NCI-H1048 (cell line): ENCODE measurements around the gene FMNL1.
A peak's percentile ranks its signal among the peaks of the same experiment; 100 is the strongest.
"Not testable (repeated sequence)": the region's sequence is repeated elsewhere in the genome, so short reads cannot be mapped to it uniquely, and the experiment has no call there.

Experiments
- DNase-seq: peaks from one replicate; lab custom pipeline; 2025; lab: John Stamatoyannopoulos, UW

The FMNL1 gene

GRCh38 chr17:45221081-45222013 is at the start of gene FMNL1:
Gene FMNL1, plus strand, starts transcription at chr17:45221885. Its CDS starts 240 bp downstream, at chr17:45222125.
- no peak for DNase-seq

GRCh38 chr17:45172232-45172540 is 49.5 kb upstream of the FMNL1 start:
- DNase-seq: no peak

- DNase-seq: no peak
Measured at GRCh38 chr17:45172541-45173286, 49.0 kb upstream of the FMNL1 start.

- no peak for DNase-seq
Measured at GRCh38 chr17:45175759-45176115, 45.9 kb upstream of the FMNL1 start.

- no peak for DNase-seq
Measured at GRCh38 chr17:45177563-45177962, 44.1 kb upstream of the FMNL1 start.

GRCh38 chr17:45184144-45184543 is 37.5 kb upstream of the FMNL1 start:
- DNase-seq: no peak

GRCh38 chr17:45186801-45187354 is 34.8 kb upstream of the FMNL1 start:
- no peak for DNase-seq

- DNase-seq: no peak
Measured at GRCh38 chr17:45189009-45189408, 32.7 kb upstream of the FMNL1 start.

GRCh38 chr17:45190503-45191255 is 31.0 kb upstream of the FMNL1 start:
- DNase-seq: no peak

- DNase-seq: no peak
Measured at GRCh38 chr17:45195424-45195823, 26.3 kb upstream of the FMNL1 start.

GRCh38 chr17:45197108-45197507 is 24.6 kb upstream of the FMNL1 start:
- DNase-seq: no peak

- DNase-seq: no peak
Measured at GRCh38 chr17:45197555-45198334, 23.9 kb upstream of the FMNL1 start.

- DNase-seq: no peak
Measured at GRCh38 chr17:45200701-45201100, 21.0 kb upstream of the FMNL1 start.

- no peak for DNase-seq
Measured at GRCh38 chr17:45201457-45201856, 20.2 kb upstream of the FMNL1 start.

- DNase-seq: not testable (repeated sequence)
Measured at GRCh38 chr17:45201880-45202279, 19.8 kb upstream of the FMNL1 start.

GRCh38 chr17:45218895-45219661 is 2.6 kb upstream of the FMNL1 start:
- DNase-seq: peak; percentile 55

- DNase-seq: no peak
Measured at GRCh38 chr17:45220079-45220478, 1.6 kb upstream of the FMNL1 start.

- DNase-seq: no peak
Measured at GRCh38 chr17:45222014-45222288, 266 bp downstream of the FMNL1 start.

GRCh38 chr17:45222289-45222995 is 757 bp downstream of the FMNL1 start:
- no peak for DNase-seq

- DNase-seq: no peak
Measured at GRCh38 chr17:45222996-45223538, 1.4 kb downstream of the FMNL1 start.
